Measurements from ENCODE around the gene MRFAP1.
A peak's percentile ranks its signal among the peaks of the same experiment; 100 is the strongest.
"Not testable (repeated sequence)": the region's sequence is repeated elsewhere in the genome, so short reads cannot be mapped to it uniquely, and the experiment has no call there.

The MRFAP1 gene

DNA sequence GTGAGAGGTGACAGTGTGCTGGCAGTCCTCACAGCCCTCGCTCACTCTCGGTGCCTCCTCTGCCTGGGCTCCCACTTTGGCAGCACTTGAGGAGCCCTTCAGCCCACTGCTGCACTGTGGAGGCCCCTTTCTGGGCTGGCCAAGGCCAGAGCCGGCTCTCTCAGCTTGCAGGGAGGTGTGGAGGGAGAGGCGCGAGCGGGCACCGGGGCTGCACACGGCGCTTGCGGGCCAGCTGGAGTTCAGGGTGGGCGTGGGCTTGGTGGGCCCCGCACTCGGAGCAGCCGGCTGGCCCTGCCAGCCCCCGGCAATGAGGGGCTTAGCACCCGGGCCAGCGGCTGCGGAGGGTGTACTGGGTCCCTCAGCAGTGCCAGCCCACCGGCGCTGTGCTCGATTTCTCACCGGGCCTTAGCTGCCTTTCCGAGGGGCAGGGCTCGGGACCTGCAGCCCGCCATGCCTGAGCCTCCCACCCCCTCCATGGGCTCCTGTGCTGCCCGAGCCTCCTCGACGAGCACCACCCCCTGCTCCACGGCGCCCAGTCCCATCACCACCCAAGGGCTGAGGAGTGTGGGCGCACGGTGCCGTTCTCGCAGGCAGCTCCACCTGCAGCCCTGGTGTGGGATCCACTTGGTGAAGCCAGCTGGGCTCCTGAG is 32.2 kb downstream of the MRFAP1 start:
- not testable (repeated sequence) for ATAC-seq

DNA sequence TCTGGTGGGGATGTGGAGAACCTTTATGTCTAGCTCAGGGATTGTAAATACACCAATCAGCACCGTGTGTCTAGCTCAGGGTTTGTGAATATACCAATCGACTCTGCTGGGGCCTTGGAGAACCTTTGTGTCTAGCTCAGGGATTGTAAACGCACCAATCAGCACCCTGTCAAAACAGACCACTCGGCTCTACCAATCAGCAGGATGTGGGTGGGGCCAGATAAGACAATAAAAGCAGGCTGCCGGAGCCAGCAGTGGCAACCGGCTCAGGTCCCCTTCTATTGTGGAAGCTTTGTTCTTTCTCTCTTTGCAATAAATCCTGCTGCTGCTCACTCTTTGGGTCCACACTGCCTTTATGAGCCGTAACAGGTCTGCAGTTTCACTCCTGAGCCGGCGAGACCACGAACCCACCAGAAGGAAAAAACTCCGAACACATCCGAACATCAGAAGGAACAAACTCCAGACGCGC is 32.7 kb downstream of the MRFAP1 start:
- peak; percentile 12 to 19 for ATAC-seq

DNA sequence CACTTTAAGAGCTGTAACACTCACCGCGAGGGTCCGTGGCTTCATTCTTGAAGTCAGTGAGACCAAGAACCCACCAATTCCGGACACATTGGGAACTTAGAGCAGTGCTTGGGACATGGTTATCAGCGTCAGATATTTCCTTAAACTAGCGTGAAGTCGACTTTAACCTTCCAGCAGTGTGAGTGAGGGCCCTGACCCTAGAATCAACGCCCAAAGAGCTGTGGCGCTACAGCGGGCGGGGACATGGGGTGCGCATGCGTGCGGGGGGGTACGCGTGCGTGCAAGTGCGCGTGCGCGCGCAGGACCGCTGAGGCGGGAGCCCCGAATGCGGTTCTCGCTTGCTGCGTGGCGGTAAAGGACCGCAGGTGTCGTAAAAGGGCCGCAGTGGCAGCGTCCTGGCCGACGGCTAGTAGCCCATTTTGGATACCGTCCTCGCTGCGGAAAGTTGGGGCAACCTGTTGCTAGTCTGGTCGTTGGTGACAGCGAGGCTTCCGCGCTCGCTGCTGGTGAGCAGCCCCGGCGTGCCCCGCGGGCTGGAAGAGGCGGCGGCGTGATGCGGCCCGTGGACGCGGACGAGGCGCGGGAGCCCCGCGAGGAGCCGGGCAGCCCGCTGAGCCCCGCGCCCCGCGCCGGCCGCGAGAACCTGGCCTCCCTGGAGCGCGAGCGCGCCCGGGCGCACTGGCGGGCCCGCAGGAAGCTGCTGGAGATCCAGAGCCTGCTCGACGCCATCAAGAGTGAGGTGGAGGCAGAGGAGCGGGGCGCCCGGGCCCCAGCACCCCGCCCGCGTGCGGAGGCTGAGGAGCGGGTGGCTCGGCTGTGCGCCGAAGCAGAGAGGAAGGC is 33.4 kb downstream of the MRFAP1 start:
- peak; percentile 83 to 87 for ATAC-seq

DNA sequence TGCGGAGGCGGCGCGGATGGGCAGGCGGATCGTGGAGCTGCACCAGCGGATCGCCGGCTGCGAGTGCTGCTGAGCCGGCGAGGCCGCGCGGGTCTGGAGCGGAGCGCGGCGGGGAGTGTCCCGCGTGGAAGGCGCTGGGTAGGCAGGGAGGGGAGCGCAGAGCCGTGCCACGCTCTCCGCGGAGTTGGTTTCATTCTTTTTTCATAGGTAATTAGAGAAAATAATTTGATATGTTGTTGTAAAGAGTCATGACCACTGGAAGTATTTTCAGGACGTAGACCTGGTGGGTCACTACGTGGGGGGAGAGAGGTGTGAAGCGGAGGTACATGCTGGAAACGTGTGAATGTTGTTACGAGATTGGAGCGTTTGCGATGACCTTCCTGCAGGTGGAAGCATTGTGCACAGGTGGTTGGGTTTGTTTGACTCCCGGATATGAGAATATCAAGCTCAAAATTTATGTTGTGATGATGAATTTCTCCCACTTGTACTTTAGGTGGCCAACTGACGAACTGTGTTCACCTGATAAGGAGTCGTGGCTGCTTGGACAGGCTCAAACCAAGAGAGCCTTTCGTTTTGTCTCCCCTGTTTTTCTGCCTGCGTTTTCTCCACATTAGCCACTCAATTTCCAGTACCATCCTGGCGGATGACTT is 34.1 kb downstream of the MRFAP1 start:
- peak; percentile 32 to 44 for ATAC-seq

DNA sequence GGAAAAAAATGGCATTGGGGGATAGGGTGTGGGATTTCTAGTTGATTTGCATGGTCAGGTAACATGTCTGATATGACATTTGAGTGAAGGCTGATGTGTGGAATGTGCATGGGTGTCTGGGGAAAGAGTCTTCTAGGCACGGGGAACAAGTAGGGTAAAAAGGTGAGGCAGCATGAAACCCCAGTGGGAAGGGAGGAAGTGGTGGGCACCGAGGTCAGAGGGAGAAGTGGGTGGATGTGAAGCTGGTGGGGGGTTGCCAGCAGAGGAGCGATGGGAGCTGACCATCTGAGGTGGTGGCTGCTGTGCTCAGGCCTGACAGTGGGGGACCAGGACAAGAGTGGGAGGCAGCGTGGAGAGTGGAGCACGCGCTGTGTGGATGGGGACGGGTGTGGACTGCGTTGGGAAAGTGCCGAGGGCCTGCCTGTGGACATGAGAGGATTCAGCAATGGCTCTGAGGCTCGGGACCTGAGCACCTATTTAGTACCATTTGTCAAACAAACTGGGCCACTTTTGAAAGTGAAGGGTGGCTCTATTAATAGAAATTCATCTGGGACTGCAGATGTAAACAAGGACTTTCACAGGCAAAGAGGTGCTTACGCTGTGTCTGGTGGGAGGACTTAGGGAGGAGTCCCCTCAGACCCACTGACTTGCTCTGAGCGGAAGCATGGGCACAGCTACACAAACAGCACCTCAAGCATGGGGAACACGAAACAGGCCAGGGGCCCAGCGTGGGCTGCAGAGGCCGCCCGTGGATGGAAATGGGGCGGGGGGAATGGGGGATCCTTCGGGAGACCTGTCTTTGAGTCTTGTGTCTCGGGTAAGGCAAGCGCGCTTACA is 36.5 kb downstream of the MRFAP1 start:
- ATAC-seq: no peak

DNA sequence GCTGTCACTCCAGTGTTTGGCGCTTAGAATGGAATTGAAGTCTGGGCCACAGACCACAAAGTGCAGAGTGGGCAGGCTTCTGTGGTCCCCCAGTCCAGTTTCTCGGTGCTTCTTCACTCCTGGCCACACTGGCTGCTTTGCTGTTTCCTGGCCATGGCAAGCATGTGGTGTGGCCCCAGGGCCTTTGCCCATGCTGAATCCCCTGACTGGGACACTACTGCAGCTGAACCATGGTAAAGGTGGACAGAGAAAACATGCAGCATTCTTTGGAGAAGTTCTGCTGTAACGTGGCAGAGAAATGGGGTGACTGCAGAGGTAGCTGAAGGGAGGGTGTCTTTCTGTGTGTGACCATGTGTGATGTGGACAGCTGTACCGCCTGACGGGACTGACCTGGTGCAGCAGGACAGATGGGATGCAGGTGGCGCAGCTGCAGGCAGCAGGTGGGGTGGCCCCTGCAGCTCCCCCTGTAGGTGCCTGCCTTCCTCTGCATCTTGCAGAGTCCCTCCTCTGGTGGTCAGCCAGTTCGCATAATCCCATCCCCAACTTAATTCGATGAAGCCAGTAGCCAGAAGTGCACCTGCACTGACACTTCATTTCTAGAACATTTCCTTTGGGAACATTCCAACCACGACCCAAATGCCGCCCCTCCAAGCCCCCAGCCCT is 40.0 kb downstream of the MRFAP1 start:
- no peak for ATAC-seq

DNA sequence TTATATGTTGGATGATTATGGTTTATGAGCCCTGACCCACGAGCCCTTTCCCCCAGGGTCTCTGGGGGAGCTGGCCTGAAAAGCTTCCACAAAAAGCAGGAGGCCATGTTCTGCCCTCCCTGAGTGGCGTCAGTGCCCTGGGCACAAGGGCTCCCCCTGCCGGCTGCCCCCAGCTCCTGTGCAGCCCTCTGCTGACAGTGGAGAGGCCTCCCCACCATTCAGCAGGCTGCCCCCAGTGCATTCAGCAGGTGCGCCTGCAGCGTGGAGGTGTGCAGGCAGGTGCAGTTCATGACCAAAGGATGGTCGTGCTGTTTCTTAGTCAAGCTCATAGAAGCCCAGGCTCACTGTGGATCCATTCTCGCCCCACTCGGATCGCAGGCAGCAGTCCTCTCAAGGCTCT is 40.7 kb downstream of the MRFAP1 start:
- no peak for ATAC-seq

DNA sequence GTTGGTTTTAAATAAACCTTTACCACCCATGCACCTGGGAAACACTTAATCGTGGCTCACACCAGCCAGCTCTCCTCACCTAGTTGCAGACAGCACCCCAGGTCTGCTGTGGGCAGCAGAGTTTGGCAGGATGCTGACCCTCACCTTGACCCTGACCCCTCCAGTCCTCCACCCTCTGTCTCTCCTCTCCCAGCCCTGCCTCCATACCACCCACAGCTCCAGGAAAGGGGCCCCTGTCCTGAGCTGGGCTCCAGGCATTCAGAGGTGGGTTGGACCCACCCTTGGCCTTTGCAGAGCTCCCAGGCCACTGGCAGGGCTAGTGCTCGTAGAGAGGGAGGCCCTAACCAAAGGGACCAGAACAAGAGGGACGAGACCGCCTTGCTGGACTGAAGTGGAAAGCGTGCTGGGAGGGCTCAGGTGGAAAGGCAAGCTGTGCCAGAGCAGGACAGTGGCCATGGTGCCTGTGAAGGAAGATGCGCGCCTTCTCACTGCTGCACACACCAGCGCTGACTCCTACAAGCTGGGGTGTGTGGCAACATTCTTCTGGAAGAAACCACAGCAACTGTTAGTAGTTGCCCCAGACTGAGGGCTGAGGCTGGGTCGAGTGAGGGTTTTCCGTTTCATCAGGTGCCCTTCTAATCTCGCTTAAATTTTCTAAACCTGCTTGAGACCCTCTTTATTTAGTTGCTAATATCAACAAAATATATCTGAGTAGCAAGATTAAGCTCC is 42.5 kb downstream of the MRFAP1 start:
- no peak for ATAC-seq

DNA sequence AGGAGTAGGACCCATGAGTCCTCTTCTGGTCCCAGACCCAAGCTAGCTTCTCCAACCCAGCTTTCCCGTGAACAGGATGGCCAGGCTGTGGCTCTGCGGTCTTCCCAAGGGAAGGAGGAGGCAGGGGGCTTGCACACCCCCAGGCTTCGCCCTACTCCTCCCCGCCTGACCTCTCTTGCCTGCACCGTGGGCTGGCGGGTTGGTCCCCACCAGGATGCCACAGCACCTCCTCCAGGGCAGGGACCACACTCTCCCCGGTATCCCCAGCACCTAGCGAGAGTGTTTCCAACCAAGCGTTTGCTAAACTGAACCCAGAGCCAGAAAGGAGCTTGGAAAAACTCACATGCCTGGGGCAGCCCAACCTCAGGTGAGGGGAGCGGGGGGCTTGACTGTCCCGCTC is 44.2 kb downstream of the MRFAP1 start:
- no peak for ATAC-seq

DNA sequence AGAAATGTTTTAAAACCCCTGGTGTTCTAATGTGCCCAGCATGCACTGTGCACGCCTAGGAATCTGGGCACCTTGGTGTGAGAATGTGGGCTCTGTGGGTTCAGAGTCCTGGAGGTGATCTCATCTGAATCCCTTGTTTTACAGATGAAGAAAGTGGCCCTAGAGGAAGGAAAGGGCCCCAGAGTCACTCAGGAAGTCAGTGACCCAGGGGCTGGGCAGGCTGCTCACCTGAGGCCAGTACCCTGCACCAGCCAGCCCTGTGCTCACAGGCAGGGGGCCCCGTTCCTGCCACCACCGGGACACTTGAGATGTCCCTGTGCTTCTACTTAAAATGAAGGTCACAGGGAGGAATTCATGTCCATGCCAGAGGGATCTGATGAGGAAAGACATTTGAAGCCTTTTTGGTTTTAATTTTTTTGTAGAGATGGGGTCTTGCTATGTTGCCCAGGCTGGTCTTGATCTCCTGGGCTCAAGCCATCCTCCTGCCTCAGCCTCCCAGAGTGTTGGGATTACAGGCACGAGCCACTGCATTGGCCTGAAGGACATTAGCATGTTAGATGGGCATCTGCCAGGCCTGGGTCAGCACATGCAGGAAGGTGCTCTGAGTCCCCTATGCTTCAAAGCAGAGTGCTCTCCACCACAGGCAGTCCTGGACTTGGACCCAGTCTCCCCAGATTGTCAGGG is 45.8 kb downstream of the MRFAP1 start:
- ATAC-seq: no peak

DNA sequence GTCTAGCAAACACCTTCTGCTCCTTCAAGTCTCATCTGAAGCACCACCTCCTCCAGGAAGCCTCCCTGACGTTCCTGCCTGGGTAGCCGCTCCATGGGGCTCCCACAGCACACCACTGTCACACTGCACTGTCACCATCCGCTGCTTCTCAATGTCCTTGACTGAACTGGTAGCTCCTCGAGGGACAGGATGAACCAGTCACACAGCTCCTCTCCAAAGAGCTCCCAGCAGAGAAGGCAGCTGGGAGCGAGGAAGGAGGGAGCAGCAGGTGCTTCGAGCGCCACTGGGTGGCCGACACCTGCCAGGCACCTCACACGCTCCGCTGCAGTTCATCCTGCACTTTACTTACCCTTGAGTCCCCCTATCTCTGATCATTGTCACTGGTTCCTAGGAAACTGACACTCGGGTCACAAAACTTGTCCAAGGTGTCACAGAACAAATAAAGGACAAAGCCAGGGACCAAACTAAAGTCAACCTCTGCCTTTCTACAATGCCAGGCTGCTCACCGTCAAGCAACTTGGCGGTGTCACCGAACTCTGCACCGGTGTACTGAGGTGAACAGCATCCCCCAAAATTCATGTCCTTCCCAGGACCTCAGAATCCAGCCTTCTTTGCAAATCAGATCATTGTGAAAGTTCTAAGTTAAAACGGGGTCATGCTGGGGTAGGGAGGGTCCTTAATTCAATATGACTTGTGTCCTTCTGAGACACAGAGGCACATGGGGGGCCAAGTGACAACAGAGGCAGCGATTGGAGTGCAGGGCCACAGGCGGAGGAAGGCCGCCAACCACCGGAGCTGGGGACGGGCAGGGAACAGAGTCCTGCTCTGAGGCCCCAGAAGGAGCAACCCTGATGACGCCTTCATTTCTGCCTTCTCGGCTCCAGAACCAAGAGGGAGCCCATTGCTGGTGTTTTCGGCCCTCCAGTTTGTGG is 47.7 kb downstream of the MRFAP1 start:
- ATAC-seq: no peak

DNA sequence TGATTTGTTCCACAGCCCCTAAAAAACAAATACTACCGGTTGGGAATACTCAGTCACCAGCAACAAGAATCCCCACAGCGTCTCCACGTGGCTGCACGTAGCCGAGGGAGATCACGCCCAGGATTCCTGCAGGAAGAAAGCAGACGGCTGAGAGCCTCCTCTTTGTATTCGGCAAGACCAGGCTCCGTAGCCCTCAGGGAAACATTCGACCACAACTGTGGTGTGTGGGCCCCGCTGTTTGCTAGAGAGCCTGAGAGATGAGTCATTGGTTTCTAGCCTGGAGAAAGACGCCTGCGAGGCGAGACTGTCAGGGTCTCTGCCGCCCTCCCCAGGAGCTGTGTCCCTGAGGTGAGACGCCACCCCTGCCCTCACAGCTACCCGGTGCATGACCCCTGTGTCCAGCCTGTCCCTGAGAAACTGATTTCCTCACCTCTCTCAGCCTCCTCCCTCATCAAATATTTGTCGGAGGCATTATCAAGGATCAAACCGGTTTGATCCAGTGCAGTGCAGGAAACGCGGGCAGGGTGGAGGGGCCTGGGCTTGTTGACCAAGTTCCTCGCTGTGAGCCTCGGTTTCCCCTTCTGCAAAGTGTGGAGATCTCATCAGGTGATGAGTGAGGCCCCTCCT is 48.5 kb downstream of the MRFAP1 start:
- ATAC-seq: peak; percentile 95 to 98

DNA sequence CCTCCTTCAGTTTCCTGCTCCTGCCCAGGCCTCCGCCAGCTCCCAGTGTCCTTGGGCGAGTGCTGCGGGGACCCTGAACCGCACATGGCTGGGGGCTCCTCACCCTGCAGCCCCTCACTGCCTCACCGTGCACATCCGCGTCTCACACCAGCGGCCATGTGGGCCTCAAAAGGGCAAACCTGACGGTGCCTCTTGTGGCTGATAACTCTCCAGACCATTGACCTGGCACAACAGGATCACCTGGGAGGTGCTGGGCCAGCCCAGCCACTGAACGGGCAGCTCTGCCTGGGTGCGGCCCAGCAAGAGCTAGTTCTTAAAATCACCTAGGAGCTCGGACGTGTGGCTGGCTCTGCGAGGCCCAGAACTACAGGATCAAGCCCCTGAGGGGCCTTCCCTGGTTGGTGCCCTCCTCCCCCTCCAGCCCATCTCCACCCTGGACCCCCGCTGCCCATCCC is 49.0 kb downstream of the MRFAP1 start:
- no peak for ATAC-seq
